Peyer's patch (tissue), 4 donors: Measurements from ENCODE around the gene INHBB. TPM values are rescaled to one million over a fixed set of nuclear protein-coding genes. Genes with fewer than 3 reads are reported as not detected.

Source experiments
- DNase-seq, 3 donors: peaks; one replicate each; pipeline ENCODE4 v3.0.0-alpha.2; 2017 to 2019
- H3K27ac ChIP-seq, 4 donors: fragments of 200-600 bp; sonication (generic); one replicate each; pipeline ENCODE4 v1.5.1; 2016 to 2019
- H3K27me3 ChIP-seq, 2 donors: fragments of 200-600 bp; sonication (generic); one replicate each; pipeline ENCODE4 v1.5.1; 2019
- H3K36me3 ChIP-seq, 3 donors: fragments of 200-600 bp; sonication (generic); one replicate each; pipeline ENCODE4 v1.5.1; 2016 to 2019
- H3K4me1 ChIP-seq, 4 donors: fragments of 200-600 bp; sonication (generic); one replicate each; pipeline ENCODE4 v1.5.1; 2016 to 2019
- H3K4me3 ChIP-seq, 4 donors: fragments of 200-600 bp; sonication (generic); 1 replicate in 3 of 4; 2 replicates in 1 of 4; pipeline ENCODE4 v1.5.1; 2016 to 2019; ENCODE audit warnings: mild to moderate bottlenecking in 1 of 4
- H3K9me3 ChIP-seq, 4 donors: fragments of 200-600 bp; sonication (generic); one replicate each; pipeline ENCODE4 v1.5.1; 2016 to 2019; ENCODE audit warnings: mild to moderate bottlenecking in 1 of 4
- CTCF ChIP-seq, 6 experiments: fragments of 450-650 bp in 4 of 6; fragments of 200-600 bp in 2 of 6; sonication (generic) in 1 of 6; IDR thresholded peaks; one replicate each; pipeline ENCODE4 v1.5.1; 2017 to 2019; ENCODE audit warnings: antibody characterized with exemption in 6 of 6, mild to moderate bottlenecking in 3 of 6, moderate library complexity in 1 of 6
- POLR2A ChIP-seq, 2 donors: fragments of 450-650 bp; IDR thresholded peaks; one replicate each; pipeline ENCODE4 v1.5.1; 2017; ENCODE audit warnings: antibody characterized with exemption in 2 of 2, mild to moderate bottlenecking in 2 of 2, moderate library complexity in 2 of 2
- total RNA-seq, 4 donors: library from RNA; depleted of rRNA; stranded (reverse); fragments of >200 nt; gene quantifications; one replicate each; pipeline ENCODE4 v1.1.0, GENCODE V29; 2016

Gene INHBB
- total RNA-seq, 4 donors from 2014 or later: 0.70 to 1.1 (median 0.95) TPM; not detected in 1

GRCh38 chr2:120355780-120356266, 9.9 kb downstream of the INHBB start:
- DNase-seq: no peak
- Histone ChIP-seq H3K4me3 (no peak overlapping the region), H3K9me3 (no peaks in the 10 kb centered on the region), H3K4me1 (no peaks in the 10 kb centered on the region), H3K27ac (no peak overlapping the region), H3K36me3 (no peaks in the 10 kb centered on the region), H3K27me3 (no peaks in the 10 kb centered on the region)
- TF ChIP-seq POLR2A (IDR thresholded peaks at IDR 0.05): no peak
- no peak for TF ChIP-seq CTCF (IDR thresholded peaks at IDR 0.05)

GRCh38 chr2:120357768-120358167, 11.8 kb downstream of the INHBB start:
- Histone ChIP-seq H3K9me3 (no peaks in the 10 kb centered on the region), H3K27ac (no peak overlapping the region), H3K36me3 (no peaks in the 10 kb centered on the region), H3K4me1 (no peaks in the 10 kb centered on the region), H3K4me3 (no peak overlapping the region), H3K27me3 (no peaks in the 10 kb centered on the region)
- no peak for DNase-seq
- TF ChIP-seq CTCF (IDR thresholded peaks at IDR 0.05): no peak
- TF ChIP-seq POLR2A (IDR thresholded peaks at IDR 0.05): no peak

GRCh38 chr2:120358734-120359465, 13.0 kb downstream of the INHBB start:
- no peaks in the 10 kb centered on the region for H3K36me3 ChIP-seq
- no peak for DNase-seq
- no peak overlapping the region for H3K27ac ChIP-seq
- TF ChIP-seq POLR2A (IDR thresholded peaks at IDR 0.05) (no peak), CTCF (IDR thresholded peaks at IDR 0.05) (no peak)
- no peaks in the 10 kb centered on the region for H3K9me3 ChIP-seq
- no peak overlapping the region for H3K4me3 ChIP-seq
- no peaks in the 10 kb centered on the region for H3K27me3 ChIP-seq
- no peaks in the 10 kb centered on the region for H3K4me1 ChIP-seq

GRCh38 chr2:120360307-120360855, 14.4 kb downstream of the INHBB start:
- no peaks in the 10 kb centered on the region for H3K4me1 ChIP-seq
- H3K4me3 ChIP-seq: no peak overlapping the region
- no peak overlapping the region for H3K27ac ChIP-seq
- DNase-seq: no peak
- no peaks in the 10 kb centered on the region for H3K27me3 ChIP-seq
- no peaks in the 10 kb centered on the region for H3K9me3 ChIP-seq
- no peaks in the 10 kb centered on the region for H3K36me3 ChIP-seq
- TF ChIP-seq CTCF (IDR thresholded peaks at IDR 0.05) (no peak), POLR2A (IDR thresholded peaks at IDR 0.05) (no peak)

- Histone ChIP-seq H3K27ac (no peak overlapping the region), H3K4me1 (no peaks in the 10 kb centered on the region), H3K9me3 (no peaks in the 10 kb centered on the region), H3K27me3 (no peaks in the 10 kb centered on the region), H3K4me3 (no peak overlapping the region), H3K36me3 (no peaks in the 10 kb centered on the region)
- DNase-seq: no peak
- no peak for TF ChIP-seq CTCF (IDR thresholded peaks at IDR 0.05)
- no peak for TF ChIP-seq POLR2A (IDR thresholded peaks at IDR 0.05)
These were observed 17.0 kb downstream of the INHBB start for GRCh38 chr2:120362926-120363325.
